Panc1 (cell line): ENCODE results near the gene BICRA.
"Not testable (repeated sequence)": the region's sequence is repeated elsewhere in the genome, so short reads cannot be mapped to it uniquely, and the experiment has no call there.

Experiments used
- CTCF ChIP-seq: fragments of 450-650 bp; IDR thresholded peaks from 2 replicates; pipeline ENCODE4 v1.5.1; 2017; ENCODE audit warnings: mild to moderate bottlenecking
- SIN3A ChIP-seq: IDR thresholded peaks from 2 replicates; pipeline ENCODE4 v1.6.1; 2012; ENCODE audit warnings: low read depth, mild to moderate bottlenecking, low read length, moderate library complexity, borderline replicate concordance; ENCODE audit not compliant: insufficient read depth

DNA sequence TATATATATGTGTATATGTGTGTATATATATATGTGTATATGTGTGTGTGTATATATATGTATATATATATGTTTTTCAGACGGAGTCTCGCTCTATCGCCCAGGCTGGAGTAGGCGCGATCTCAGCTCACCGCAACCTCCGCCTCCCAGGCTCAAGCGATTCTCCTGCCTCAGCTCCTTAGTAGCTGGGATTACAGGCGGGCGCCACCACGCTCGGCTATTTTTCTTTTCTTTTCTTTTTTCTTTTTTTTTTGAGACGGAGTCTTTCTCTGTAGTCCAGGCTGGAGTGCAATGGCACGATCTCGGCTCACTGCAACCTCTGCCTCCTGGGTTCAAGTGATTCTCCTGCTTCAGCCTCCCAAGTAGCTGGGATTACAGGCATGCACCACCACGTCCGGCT lies 137.2 kb downstream of the BICRA start:
- not testable (repeated sequence) for TF ChIP-seq CTCF, SIN3A
